ENCODE data around the gene TAS1R1.

TAS1R1 gene

DNA sequence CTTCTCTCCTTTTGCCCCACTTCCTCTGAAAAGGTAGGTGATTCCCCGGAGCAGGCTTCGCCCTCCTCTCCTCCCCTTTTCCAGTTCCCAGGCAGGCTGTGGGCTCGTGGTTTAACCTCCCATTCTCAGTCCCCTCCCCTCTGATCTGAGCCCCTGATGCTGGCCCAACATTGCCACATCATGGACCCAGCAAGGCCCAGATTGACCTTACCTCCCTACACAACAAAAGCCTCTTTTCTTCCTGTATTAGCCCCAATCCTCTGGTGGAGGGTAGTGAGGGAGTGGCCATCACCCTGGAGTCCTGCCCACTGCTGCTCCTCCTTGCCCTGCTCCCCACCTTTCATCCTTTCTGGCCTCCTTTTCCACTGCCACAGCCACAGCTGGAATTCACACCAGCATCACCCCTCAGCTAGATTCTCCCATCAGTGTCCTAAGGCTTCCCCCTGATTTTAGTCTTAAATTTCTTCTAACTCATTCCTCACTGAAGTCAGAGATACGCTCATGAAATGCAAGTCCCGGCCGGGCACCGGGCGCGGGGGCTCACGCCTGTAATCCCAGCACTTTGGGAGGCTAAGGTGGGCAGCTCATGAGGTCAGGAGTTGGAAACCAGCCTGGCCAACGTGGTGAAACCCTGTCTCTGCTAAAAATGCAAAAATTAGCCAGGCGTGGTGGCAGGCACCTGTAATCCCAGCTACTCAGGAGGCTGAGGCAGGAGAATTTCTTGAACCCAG, 17.7 kb downstream of the TAS1R1 start:
- Histone ChIP-seq H3K27ac (ENCODE audit: low read length) (no peak overlapping the region), H3K4me2 (ENCODE audit: insufficient read depth, low read length) (no peak overlapping the region), H4K20me1 (ENCODE audit: insufficient read depth, low read length) (no peaks in the 10 kb centered on the region), H3K4me1 (ENCODE audit: insufficient read depth, low read length) (no peaks in the 10 kb centered on the region), H3K4me3 (ENCODE audit: low read depth in 1 of 2, low read length in 2 of 2) (no peak overlapping the region), H3K27me3 (ENCODE audit: insufficient read depth, low read length, poor library complexity) (peaks cover 6% of the 10 kb centered on the region), H3K9me3 (ENCODE audit: insufficient read depth, low read length, severe bottlenecking) (no peaks in the 10 kb centered on the region), H3K9ac (ENCODE audit: low read depth, low read length) (no peak overlapping the region), H3K36me3 (ENCODE audit: insufficient read depth, low read length) (no peaks in the 10 kb centered on the region), H3K79me2 (ENCODE audit: insufficient read depth, low read length) (no peaks in the 10 kb centered on the region), H2AFZ (ENCODE audit: low read depth, low read length) (no peak overlapping the region)
- ATAC-seq (ENCODE audit: insufficient read depth, low read depth) (no peak), DNase-seq (no peak)
- TF ChIP-seq EZH2 (IDR thresholded peaks at IDR 0.05; ENCODE audit: borderline replicate concordance, low read depth, low read length, severe bottlenecking): no peak
- TF ChIP-seq, protein P1, sequence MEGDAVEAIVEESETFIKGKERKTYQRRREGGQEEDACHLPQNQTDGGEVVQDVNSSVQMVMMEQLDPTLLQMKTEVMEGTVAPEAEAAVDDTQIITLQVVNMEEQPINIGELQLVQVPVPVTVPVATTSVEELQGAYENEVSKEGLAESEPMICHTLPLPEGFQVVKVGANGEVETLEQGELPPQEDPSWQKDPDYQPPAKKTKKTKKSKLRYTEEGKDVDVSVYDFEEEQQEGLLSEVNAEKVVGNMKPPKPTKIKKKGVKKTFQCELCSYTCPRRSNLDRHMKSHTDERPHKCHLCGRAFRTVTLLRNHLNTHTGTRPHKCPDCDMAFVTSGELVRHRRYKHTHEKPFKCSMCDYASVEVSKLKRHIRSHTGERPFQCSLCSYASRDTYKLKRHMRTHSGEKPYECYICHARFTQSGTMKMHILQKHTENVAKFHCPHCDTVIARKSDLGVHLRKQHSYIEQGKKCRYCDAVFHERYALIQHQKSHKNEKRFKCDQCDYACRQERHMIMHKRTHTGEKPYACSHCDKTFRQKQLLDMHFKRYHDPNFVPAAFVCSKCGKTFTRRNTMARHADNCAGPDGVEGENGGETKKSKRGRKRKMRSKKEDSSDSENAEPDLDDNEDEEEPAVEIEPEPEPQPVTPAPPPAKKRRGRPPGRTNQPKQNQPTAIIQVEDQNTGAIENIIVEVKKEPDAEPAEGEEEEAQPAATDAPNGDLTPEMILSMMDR (IDR thresholded peaks at IDR 0.05; ENCODE audit: borderline replicate concordance, extremely low read depth, low read length, poor library complexity, severe bottlenecking): no peak

DNA sequence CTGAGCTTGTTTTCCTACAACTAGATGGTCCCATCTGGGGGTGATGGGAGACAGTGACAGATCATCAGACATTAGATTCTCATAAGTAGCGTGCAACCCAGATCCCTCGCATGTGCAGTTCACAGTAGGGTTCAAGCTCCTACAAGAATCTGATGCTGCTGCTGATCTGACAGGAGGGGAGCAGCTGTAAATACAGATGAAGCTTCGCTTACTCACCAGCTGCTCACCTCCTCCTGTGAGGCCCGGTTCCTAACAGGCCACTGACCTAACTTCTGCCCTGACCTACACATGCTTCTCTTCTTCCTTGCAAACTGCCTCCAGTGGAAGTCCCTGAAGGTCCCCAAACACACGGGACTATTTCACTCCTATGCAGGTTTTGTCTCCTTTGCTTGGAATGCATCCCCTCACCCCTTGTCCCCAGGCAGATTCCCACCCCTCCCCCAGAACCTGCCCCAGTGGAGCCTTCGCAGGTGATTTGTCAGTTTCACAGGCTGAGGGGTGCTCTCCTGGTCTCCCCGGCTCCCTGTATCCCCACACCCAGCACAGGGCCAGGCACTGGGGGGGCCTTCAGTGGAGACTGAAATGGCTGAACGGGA, 19.0 kb downstream of the TAS1R1 start:
- Histone ChIP-seq H3K9ac (ENCODE audit: low read depth, low read length) (no peak overlapping the region), H3K9me3 (ENCODE audit: insufficient read depth, low read length, severe bottlenecking) (no peaks in the 10 kb centered on the region), H2AFZ (ENCODE audit: low read depth, low read length) (no peak overlapping the region), H3K4me2 (ENCODE audit: insufficient read depth, low read length) (no peak overlapping the region), H3K36me3 (ENCODE audit: insufficient read depth, low read length) (no peaks in the 10 kb centered on the region), H3K79me2 (ENCODE audit: insufficient read depth, low read length) (no peaks in the 10 kb centered on the region), H4K20me1 (ENCODE audit: insufficient read depth, low read length) (no peaks in the 10 kb centered on the region), H3K4me1 (ENCODE audit: insufficient read depth, low read length) (peaks cover 3% of the 10 kb centered on the region), H3K27me3 (ENCODE audit: insufficient read depth, low read length, poor library complexity) (peaks cover 6% of the 10 kb centered on the region), H3K27ac (ENCODE audit: low read length) (no peak overlapping the region), H3K4me3 (ENCODE audit: low read depth in 1 of 2, low read length in 2 of 2) (no peak overlapping the region)
- DNase-seq: no peak
- TF ChIP-seq, protein P1 (IDR thresholded peaks at IDR 0.05; ENCODE audit: borderline replicate concordance, extremely low read depth, low read length, poor library complexity, severe bottlenecking): no peak
- TF ChIP-seq EZH2 (IDR thresholded peaks at IDR 0.05; ENCODE audit: borderline replicate concordance, low read depth, low read length, severe bottlenecking): no peak
- no peak for ATAC-seq (ENCODE audit: insufficient read depth, low read depth)

DNA sequence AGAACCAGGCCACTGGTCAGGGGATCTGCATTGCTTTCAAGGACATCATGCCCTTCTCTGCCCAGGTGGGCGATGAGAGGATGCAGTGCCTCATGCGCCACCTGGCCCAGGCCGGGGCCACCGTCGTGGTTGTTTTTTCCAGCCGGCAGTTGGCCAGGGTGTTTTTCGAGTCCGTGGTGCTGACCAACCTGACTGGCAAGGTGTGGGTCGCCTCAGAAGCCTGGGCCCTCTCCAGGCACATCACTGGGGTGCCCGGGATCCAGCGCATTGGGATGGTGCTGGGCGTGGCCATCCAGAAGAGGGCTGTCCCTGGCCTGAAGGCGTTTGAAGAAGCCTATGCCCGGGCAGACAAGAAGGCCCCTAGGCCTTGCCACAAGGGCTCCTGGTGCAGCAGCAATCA, 19.7 kb downstream of the TAS1R1 start:
- Histone ChIP-seq H3K79me2 (ENCODE audit: insufficient read depth, low read length) (no peaks in the 10 kb centered on the region), H3K36me3 (ENCODE audit: insufficient read depth, low read length) (no peaks in the 10 kb centered on the region), H2AFZ (ENCODE audit: low read depth, low read length) (no peak overlapping the region), H3K4me2 (ENCODE audit: insufficient read depth, low read length) (no peak overlapping the region), H3K4me3 (ENCODE audit: low read depth in 1 of 2, low read length in 2 of 2) (no peak overlapping the region), H3K9ac (ENCODE audit: low read depth, low read length) (no peak overlapping the region), H4K20me1 (ENCODE audit: insufficient read depth, low read length) (no peaks in the 10 kb centered on the region), H3K27ac (ENCODE audit: low read length) (no peak overlapping the region), H3K9me3 (ENCODE audit: insufficient read depth, low read length, severe bottlenecking) (no peaks in the 10 kb centered on the region), H3K27me3 (ENCODE audit: insufficient read depth, low read length, poor library complexity) (peaks cover 6% of the 10 kb centered on the region), H3K4me1 (ENCODE audit: insufficient read depth, low read length) (peaks cover 9% of the 10 kb centered on the region)
- no peak for DNase-seq
- no peak for ATAC-seq (ENCODE audit: insufficient read depth, low read depth)
- TF ChIP-seq, protein P1 (IDR thresholded peaks at IDR 0.05; ENCODE audit: borderline replicate concordance, extremely low read depth, low read length, poor library complexity, severe bottlenecking): no peak
- no peak for TF ChIP-seq EZH2 (IDR thresholded peaks at IDR 0.05; ENCODE audit: borderline replicate concordance, low read depth, low read length, severe bottlenecking)

Data from DND-41 (cell line).